Pancreas (tissue), 10 donors: ENCODE data around the gene GALNT9. TPM values are rescaled to one million over a fixed set of nuclear protein-coding genes. Genes with fewer than 3 reads are reported as not detected.
A peak's percentile ranks its signal among the peaks of the same experiment; 100 is the strongest.
"Not testable (repeated sequence)": the region's sequence is repeated elsewhere in the genome, so short reads cannot be mapped to it uniquely, and the experiment has no call there.

Source experiments
- ATAC-seq, 4 donors: fragments of 200-7000 bp; cut with Tn5 transposase; one replicate each; pipeline versions ENCODE4 v1.8.0 to v1.9.1; 2020; ENCODE audit warnings: mild to moderate bottlenecking in 4 of 4, moderate library complexity in 4 of 4
- DNase-seq, 6 donors: peaks; one replicate each; pipeline ENCODE4 v3.0.0-alpha.2; 2020
- FAIRE-seq: peaks from 2 replicates; lab custom pipeline; 2012; peaks lifted over from hg19 to GRCh38; lab: Jason Lieb, UNC
- H3K27ac ChIP-seq, 4 donors: fragments of 200-600 bp; sonication (generic); 1 replicate in 3 of 4; 2 replicates in 1 of 4; pipeline versions ENCODE4 v1.5.0 to v1.8.0; 2020
- H3K27me3 ChIP-seq, 4 donors: fragments of 200-600 bp; one replicate each; pipeline ENCODE4 v1.8.0; 2021
- H3K36me3 ChIP-seq, 3 donors: fragments of 200-600 bp; sonication (generic) in 1 of 3; one replicate each; pipeline versions ENCODE4 v1.5.0 to v1.8.0; 2020 to 2021
- H3K4me1 ChIP-seq, 3 donors: fragments of 200-600 bp; one replicate each; pipeline ENCODE4 v1.8.0; 2021
- H3K4me3 ChIP-seq, 4 donors: fragments of 200-600 bp; sonication (generic) in 2 of 4; one replicate each; pipeline versions ENCODE4 v1.5.0 to v1.8.0; 2020 to 2021
- H3K9me3 ChIP-seq, 4 donors: fragments of 200-600 bp; one replicate each; pipeline ENCODE4 v1.8.0; 2021
- CTCF ChIP-seq, 4 donors: fragments of 200-600 bp; sonication (generic) in 3 of 4; IDR thresholded peaks; one replicate each; pipeline versions ENCODE4 v1.5.0 to v1.8.0; 2021; ENCODE audit warnings: antibody characterized with exemption in 4 of 4
- WGBS, 2 donors: extraction: QIAGEN DNeasy Blood & Tissue Kit; methylation state at CpG; one replicate each; pipeline ENCODE4 v1.1.7; 2013; 5-methylcytosine and 5-hydroxymethylcytosine counted together
- intact Hi-C, 3 donors: fragments of 100-400 bp; cut with DNase I; formaldehyde crosslinking; loops; one replicate each; pipeline versions ENCODE4 v1.11.1 to v1.14.2; 2022
- polyA plus RNA-seq, 2 donors: library from polyadenylated mRNA; stranded (reverse); fragments of 200-250 nt; gene quantifications; one replicate each; pipeline ENCODE4 v1.2.3, GENCODE V29; 2013
- total RNA-seq, 6 donors: library from RNA; stranded (reverse); fragmentation: NEBNext Ultra II Directional in 4 of 6; extraction: Animal tissue kit (Norgen Biotek cat#: 25700) in 4 of 6; gene quantifications; one replicate each; pipeline versions ENCODE4 v1.2.1 to v1.2.4, GENCODE V29; 2021 to 2023
- donor health status: healthy with polysubstance abuse.
- donor health status: DM: no; HTN: no; CAD: no; lungs with moderate emphysema.
- donor health status: DM: no; HTN: no; CAD: no.
- donor health status: control.
- donor health status: control.
- donor health status: Bipolar disorder and iron deficiency.
- donor health status: DM: yes; HTN: yes; CAD: no.
- donor health status: DM: no; HTN: no; CAD: no.
- donor health status: DM: no; HTN: no; CAD: no.
- donor health status: DM: yes; HTN: yes; CAD: no.

GALNT9 gene
- total and polyA plus RNA-seq, 8 donors, result 0.09 to 0.46 (median 0.25) TPM; not detected in 5

- 81 to 89% methylated on average over 10 of the region's 10 CpGs for WGBS, 2 donors
- intact Hi-C loops, result no loop called here
- Histone ChIP-seq H3K27me3 (no peaks in the 10 kb centered on the region), H3K27ac (no peak overlapping the region), H3K9me3 (no peaks in the 10 kb centered on the region), H3K4me3 (no peak overlapping the region), H3K36me3 (no peaks in the 10 kb centered on the region), H3K4me1 (no peaks in the 10 kb centered on the region)
- FAIRE-seq (no peak), DNase-seq (no peak), ATAC-seq (no peak)
- TF ChIP-seq CTCF (IDR thresholded peaks at IDR 0.05), result no peak
Observed at GRCh38 chr12:132267873-132268272, 61.5 kb downstream of the GALNT9 start.

DNA sequence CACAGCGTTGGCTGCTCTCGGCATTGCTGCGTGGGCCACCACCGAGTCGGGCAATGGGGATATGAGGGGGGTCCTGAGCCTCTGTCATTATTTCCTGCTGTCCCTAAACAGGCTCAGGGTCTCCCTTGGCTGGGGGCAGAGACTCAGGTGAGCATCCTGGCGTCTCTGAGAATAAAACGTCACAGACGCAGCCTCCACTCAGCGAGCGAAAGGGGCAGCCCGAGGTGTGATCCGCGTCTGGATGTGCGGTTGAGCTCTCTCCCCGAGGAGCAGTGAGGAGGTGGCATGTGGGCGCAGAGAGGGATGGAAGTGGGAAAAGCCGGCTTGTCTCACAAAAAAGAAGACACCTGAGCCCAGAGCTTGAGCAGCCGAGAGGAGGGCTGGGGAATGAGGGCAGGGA lies 62.6 kb downstream of the GALNT9 start:
- intact Hi-C loops, result no loop called here
- TF ChIP-seq CTCF (IDR thresholded peaks at IDR 0.05), result no peak
- H3K4me1 ChIP-seq, result no peaks in the 10 kb centered on the region
- no peak for FAIRE-seq
- no peaks in the 10 kb centered on the region for H3K9me3 ChIP-seq
- 70 to 81% methylated on average over 18 of the region's 18 CpGs for WGBS, 2 donors
- H3K36me3 ChIP-seq, result no peaks in the 10 kb centered on the region
- no peak overlapping the region for H3K27ac ChIP-seq
- no peak for ATAC-seq
- DNase-seq, result peak in 1 of 6 donors; percentile 31
- no peaks in the 10 kb centered on the region for H3K27me3 ChIP-seq
- no peak overlapping the region for H3K4me3 ChIP-seq

- Histone ChIP-seq H3K9me3 (no peaks in the 10 kb centered on the region), H3K36me3 (no peaks in the 10 kb centered on the region), H3K27me3 (no peaks in the 10 kb centered on the region), H3K4me1 (no peaks in the 10 kb centered on the region), H3K4me3 (no peak overlapping the region), H3K27ac (no peak overlapping the region)
- no peak for TF ChIP-seq CTCF (IDR thresholded peaks at IDR 0.05)
- DNase-seq (no peak), FAIRE-seq (no peak), ATAC-seq (no peak)
- intact Hi-C loops, result no loop called here
- 68 to 85% methylated on average over 9 of the region's 9 CpGs for WGBS, 2 donors
Observed at GRCh38 chr12:132266370-132266769, 63.0 kb downstream of the GALNT9 start.

DNA sequence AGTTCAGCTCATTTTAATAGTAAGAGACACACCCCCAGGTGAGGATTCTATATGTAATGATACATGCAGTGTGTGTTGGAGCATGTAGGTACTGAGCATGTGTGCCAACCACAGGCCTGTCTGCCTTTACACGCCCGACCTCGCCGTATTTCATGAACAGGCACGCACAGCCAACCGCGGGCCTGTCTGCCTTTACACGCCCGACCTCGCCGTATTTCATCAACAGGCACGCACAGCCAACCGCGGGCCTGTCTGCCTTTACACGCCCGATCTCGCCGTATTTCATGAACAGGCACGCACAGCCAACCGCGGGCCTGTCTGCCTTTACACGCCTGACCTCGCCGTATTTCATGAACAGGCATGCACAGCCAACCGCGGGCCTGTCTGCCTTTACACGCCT lies 63.6 kb downstream of the GALNT9 start:
- ATAC-seq, H3K36me3 ChIP-seq, H3K27ac ChIP-seq, H3K9me3 ChIP-seq, DNase-seq, FAIRE-seq, H3K4me3 ChIP-seq, H3K4me1 ChIP-seq, H3K27me3 ChIP-seq, intact Hi-C loops: not testable (repeated sequence)
- WGBS, 2 donors, result 88 to 91% methylated on average over 27 of the region's 27 CpGs

- Histone ChIP-seq H3K27me3 (no peaks in the 10 kb centered on the region), H3K4me3 (no peak overlapping the region), H3K4me1 (no peaks in the 10 kb centered on the region), H3K36me3 (no peaks in the 10 kb centered on the region), H3K9me3 (no peaks in the 10 kb centered on the region), H3K27ac (no peak overlapping the region)
- no peak for TF ChIP-seq CTCF (IDR thresholded peaks at IDR 0.05)
- FAIRE-seq (no peak), DNase-seq (peak in 1 of 6 donors; percentile 31), ATAC-seq (no peak)
- WGBS, 2 donors, result 76 to 83% methylated on average over 25 of the region's 25 CpGs
- intact Hi-C loops, result no loop called here
Observed at GRCh38 chr12:132265056-132265800, 64.2 kb downstream of the GALNT9 start.
